Suprapubic skin (tissue), 4 donors: ENCODE results near the gene PDIA2.

Source experiments
- CTCF ChIP-seq, 2 donors: fragments of 200-600 bp in 1 of 2; fragments of 450-650 bp in 1 of 2; sonication (generic) in 1 of 2; IDR thresholded peaks; one replicate each; pipeline ENCODE4 v1.5.1; 2016 to 2019; ENCODE audit warnings: antibody characterized with exemption in 2 of 2, mild to moderate bottlenecking in 1 of 2, moderate library complexity in 1 of 2
- EP300 ChIP-seq: sonication (generic); formaldehyde crosslinking; IDR thresholded peaks from one replicate; pipeline ENCODE4 v1.6.1; 2017; ENCODE audit warnings: antibody characterized with exemption
- POLR2A ChIP-seq, 2 donors: fragments of 450-650 bp; IDR thresholded peaks; one replicate each; pipeline ENCODE4 v1.6.1; 2017; ENCODE audit warnings: antibody characterized with exemption in 2 of 2, mild to moderate bottlenecking in 2 of 2, moderate library complexity in 2 of 2
- POLR2AphosphoS5 ChIP-seq, 3 donors: sonication (generic); formaldehyde crosslinking; IDR thresholded peaks; one replicate each; pipeline ENCODE4 v1.6.1; 2017; ENCODE audit warnings: antibody characterized with exemption in 3 of 3

- TF ChIP-seq CTCF (IDR thresholded peaks at IDR 0.05) (no peak), POLR2AphosphoS5 (IDR thresholded peaks at IDR 0.05) (no peak), POLR2A (IDR thresholded peaks at IDR 0.05) (no peak), EP300 (no peak)
Observed at GRCh38 chr16:269061-269796, 13.7 kb upstream of the PDIA2 start.
